Fibroblast of lung (primary cell): ENCODE results near the gene NPHP4. TPM values are rescaled to one million over a fixed set of nuclear protein-coding genes. Genes with fewer than 3 reads are reported as not detected.

Source experiments
- DNase-seq, 2 donors: peaks; one replicate each; pipeline versions ENCODE4 v3.0.0 to v3.0.0-alpha.2; 2010; ENCODE audit warnings: low read depth in 2 of 2
- H2AFZ ChIP-seq: 2 replicates; pipeline ENCODE4 v1.5.1; 2012; ENCODE audit warnings: low read length, control low read depth, inconsistent platforms
- H3K27ac ChIP-seq: 2 replicates; pipeline ENCODE4 v1.5.1; 2011; ENCODE audit warnings: low read length, control low read depth; ENCODE audit not compliant: insufficient read depth
- H3K27me3 ChIP-seq: 2 replicates; pipeline ENCODE4 v1.5.1; 2011; ENCODE audit warnings: mild to moderate bottlenecking, low read length; ENCODE audit not compliant: control insufficient read depth, insufficient read depth
- H3K36me3 ChIP-seq: 2 replicates; pipeline ENCODE4 v1.5.1; 2011; ENCODE audit warnings: low read length; ENCODE audit not compliant: control insufficient read depth, insufficient read depth
- H3K4me1 ChIP-seq: 2 replicates; pipeline ENCODE4 v1.5.1; 2011; ENCODE audit warnings: low read length; ENCODE audit not compliant: control insufficient read depth, insufficient read depth; ENCODE audit errors: extremely low read depth
- H3K4me2 ChIP-seq: 2 replicates; pipeline ENCODE4 v1.5.1; 2011; ENCODE audit warnings: low read length, control low read depth; ENCODE audit not compliant: insufficient read depth; ENCODE audit errors: extremely low read depth
- H3K4me3 ChIP-seq, 4 experiments: fragments of 200-600 bp in 1 of 4; sonication (generic) in 1 of 4; replicated peaks in 1 of 4; 2 replicates each; pipeline ENCODE4 v1.5.1; 2011 to 2016; ENCODE audit warnings: low read length in 4 of 4, low read depth in 3 of 4, mild to moderate bottlenecking in 3 of 4, control low read depth in 2 of 4, inconsistent platforms in 1 of 4, mixed read lengths in 1 of 4; ENCODE audit not compliant: insufficient read depth in 1 of 4; ENCODE audit errors: control extremely low read depth in 1 of 4
- H3K79me2 ChIP-seq: 2 replicates; pipeline ENCODE4 v1.5.1; 2012; ENCODE audit warnings: mild to moderate bottlenecking, low read length, inconsistent platforms; ENCODE audit not compliant: control insufficient read depth, insufficient read depth
- H3K9ac ChIP-seq: 2 replicates; pipeline ENCODE4 v1.5.1; 2011; ENCODE audit warnings: mild to moderate bottlenecking, low read length, control low read depth; ENCODE audit not compliant: insufficient read depth
- H3K9me3 ChIP-seq: 2 replicates; pipeline ENCODE4 v1.5.1; 2012; ENCODE audit warnings: low read depth, low read length; ENCODE audit not compliant: control insufficient read depth, insufficient read depth
- H4K20me1 ChIP-seq: 2 replicates; pipeline ENCODE4 v1.5.1; 2011; ENCODE audit warnings: low read length; ENCODE audit not compliant: control insufficient read depth, insufficient read depth; ENCODE audit errors: extremely low read depth
- EZH2 ChIP-seq: IDR thresholded peaks from 2 replicates; pipeline ENCODE4 v1.5.1; 2012; ENCODE audit warnings: low read length, control low read depth, mild to moderate bottlenecking; ENCODE audit errors: missing control alignments
- polyA plus RNA-seq, 2 donors: library from polyadenylated mRNA; depleted of rRNA in 1 of 2; stranded (reverse) in 1 of 2; unstranded in 1 of 2; fragments of >200 nt; gene quantifications; 2 replicates each; pipeline ENCODE4 v1.2.1, GENCODE V29; 2011 to 2012; ENCODE audit warnings: missing spikeins in 1 of 2
- total RNA-seq: library from RNA; depleted of rRNA; stranded (reverse); fragments of >200 nt; gene quantifications from 2 replicates; pipeline ENCODE4 v1.2.1, GENCODE V29; 2014
- TF ChIP-seq, protein P1 (sequence below), 2 donors: IDR thresholded peaks in 1 of 2; conservative IDR thresholded peaks in 1 of 2; 1 replicate in 1 of 2; 2 replicates in 1 of 2; pipeline ENCODE4 v1.5.1; 2011 to 2012; ENCODE audit warnings: low read length in 2 of 2, control low read depth in 1 of 2, inconsistent platforms in 1 of 2, low read depth in 1 of 2, mild to moderate bottlenecking in 1 of 2

NPHP4 gene
- total and polyA plus RNA-seq, 2 donors (not counting 1 experiment from before 2014, with no cell fraction given): 1.5 to 4.0 TPM

DNA sequence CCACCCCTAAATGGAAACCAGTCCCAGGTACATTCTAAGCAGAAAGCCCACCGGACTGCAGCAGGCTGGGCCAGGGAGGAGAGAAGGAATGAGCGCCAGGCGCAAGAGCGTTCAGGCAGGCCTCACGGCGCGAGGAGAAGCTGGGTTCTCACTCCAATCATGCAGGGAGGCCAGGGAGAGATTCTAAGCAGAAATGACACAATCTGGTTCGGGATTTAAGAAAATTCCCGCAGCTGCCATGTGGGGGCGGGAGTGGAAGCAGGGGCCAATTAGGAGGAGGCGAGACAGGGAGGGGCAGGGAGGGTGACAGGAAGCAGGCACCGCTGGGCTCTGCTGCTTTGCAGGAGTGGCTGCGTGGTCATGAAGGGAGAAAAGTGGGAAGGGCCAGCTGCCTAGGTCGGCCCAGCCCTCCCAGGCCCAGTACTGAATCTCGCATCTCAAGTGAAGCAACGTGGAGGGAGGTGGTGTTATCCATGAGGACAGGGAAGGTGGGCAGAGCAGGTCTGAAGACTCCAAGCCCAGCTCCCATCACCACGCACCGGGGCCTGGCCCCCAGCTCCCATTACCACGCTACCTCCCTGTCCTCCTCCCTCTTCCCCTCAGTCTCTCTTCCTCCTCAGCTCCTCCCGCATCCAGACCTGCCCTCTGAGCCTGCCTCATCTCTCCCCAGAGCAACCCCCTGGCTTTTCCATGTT is 11.8 kb downstream of the NPHP4 start:
- Histone ChIP-seq H3K4me1 (no peaks in the 10 kb centered on the region), H3K79me2 (no peaks in the 10 kb centered on the region), H3K4me2 (no peak overlapping the region), H3K36me3 (no peaks in the 10 kb centered on the region), H4K20me1 (no peaks in the 10 kb centered on the region), H3K4me3 (no peak overlapping the region), H3K27ac (no peak overlapping the region), H3K9ac (no peak overlapping the region), H3K9me3 (no peaks in the 10 kb centered on the region), H2AFZ (no peak overlapping the region), H3K27me3 (no peaks in the 10 kb centered on the region)
- TF ChIP-seq EZH2: no peak
- TF ChIP-seq, protein P1, sequence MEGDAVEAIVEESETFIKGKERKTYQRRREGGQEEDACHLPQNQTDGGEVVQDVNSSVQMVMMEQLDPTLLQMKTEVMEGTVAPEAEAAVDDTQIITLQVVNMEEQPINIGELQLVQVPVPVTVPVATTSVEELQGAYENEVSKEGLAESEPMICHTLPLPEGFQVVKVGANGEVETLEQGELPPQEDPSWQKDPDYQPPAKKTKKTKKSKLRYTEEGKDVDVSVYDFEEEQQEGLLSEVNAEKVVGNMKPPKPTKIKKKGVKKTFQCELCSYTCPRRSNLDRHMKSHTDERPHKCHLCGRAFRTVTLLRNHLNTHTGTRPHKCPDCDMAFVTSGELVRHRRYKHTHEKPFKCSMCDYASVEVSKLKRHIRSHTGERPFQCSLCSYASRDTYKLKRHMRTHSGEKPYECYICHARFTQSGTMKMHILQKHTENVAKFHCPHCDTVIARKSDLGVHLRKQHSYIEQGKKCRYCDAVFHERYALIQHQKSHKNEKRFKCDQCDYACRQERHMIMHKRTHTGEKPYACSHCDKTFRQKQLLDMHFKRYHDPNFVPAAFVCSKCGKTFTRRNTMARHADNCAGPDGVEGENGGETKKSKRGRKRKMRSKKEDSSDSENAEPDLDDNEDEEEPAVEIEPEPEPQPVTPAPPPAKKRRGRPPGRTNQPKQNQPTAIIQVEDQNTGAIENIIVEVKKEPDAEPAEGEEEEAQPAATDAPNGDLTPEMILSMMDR (conservative IDR thresholded peaks at IDR 0.05 in 1 of 2, IDR thresholded peaks at IDR 0.05 in 1 of 2; ENCODE audit: low read depth in 1 of 2, low read length in 2 of 2): no peak
- peak; percentile 11 to 18 for DNase-seq

GRCh38 chr1:5979536-5980313 is 12.5 kb downstream of the NPHP4 start:
- no peaks in the 10 kb centered on the region for H4K20me1 ChIP-seq
- H3K4me1 ChIP-seq: no peaks in the 10 kb centered on the region
- no peak overlapping the region for H3K4me2 ChIP-seq
- no peaks in the 10 kb centered on the region for H3K27me3 ChIP-seq
- H3K4me3 ChIP-seq: no peak overlapping the region
- no peak overlapping the region for H2AFZ ChIP-seq
- no peak overlapping the region for H3K9ac ChIP-seq
- no peak overlapping the region for H3K27ac ChIP-seq
- TF ChIP-seq EZH2: no peak
- TF ChIP-seq, protein P1 (conservative IDR thresholded peaks at IDR 0.05 in 1 of 2, IDR thresholded peaks at IDR 0.05 in 1 of 2; ENCODE audit: low read depth in 1 of 2, low read length in 2 of 2): no peak
- no peaks in the 10 kb centered on the region for H3K9me3 ChIP-seq
- no peaks in the 10 kb centered on the region for H3K79me2 ChIP-seq
- H3K36me3 ChIP-seq: no peaks in the 10 kb centered on the region
- no peak for DNase-seq

GRCh38 chr1:5978452-5978851 is 13.8 kb downstream of the NPHP4 start:
- H3K4me3 ChIP-seq: no peak overlapping the region
- no peaks in the 10 kb centered on the region for H3K9me3 ChIP-seq
- H3K27me3 ChIP-seq: no peaks in the 10 kb centered on the region
- H3K27ac ChIP-seq: no peak overlapping the region
- DNase-seq: peak in 1 of 2 donors; percentile 8
- no peaks in the 10 kb centered on the region for H3K79me2 ChIP-seq
- H4K20me1 ChIP-seq: no peaks in the 10 kb centered on the region
- H3K4me1 ChIP-seq: no peaks in the 10 kb centered on the region
- H2AFZ ChIP-seq: no peak overlapping the region
- no peak for TF ChIP-seq EZH2
- TF ChIP-seq, protein P1 (conservative IDR thresholded peaks at IDR 0.05 in 1 of 2, IDR thresholded peaks at IDR 0.05 in 1 of 2; ENCODE audit: low read depth in 1 of 2, low read length in 2 of 2): no peak
- no peak overlapping the region for H3K9ac ChIP-seq
- H3K4me2 ChIP-seq: no peak overlapping the region
- H3K36me3 ChIP-seq: no peaks in the 10 kb centered on the region
